AG09319 (cell line): ENCODE measurements around the gene SLC38A2.

ENCODE experiments used
- DNase-seq: peaks from one replicate; pipeline ENCODE4 v3.0.0-alpha.2; 2010; ENCODE audit warnings: low read depth; ENCODE audit errors: extremely low read depth
- CTCF ChIP-seq: IDR thresholded peaks from 2 replicates; pipeline ENCODE4 v1.5.1; 2011; ENCODE audit warnings: low read depth, mild to moderate bottlenecking, inconsistent platforms, low read length, moderate library complexity

Gene SLC38A2

GRCh38 chr12:46372544-46373300, at the start of gene SLC38A2:
TSS of gene SLC38A2 (minus strand) at chr12:46372773. CDS start at chr12:46371293, 1,480 bp downstream.
- peak; percentile 91 for DNase-seq
- no peak for TF ChIP-seq CTCF

GRCh38 chr12:46419675-46420074, 47.1 kb upstream of the SLC38A2 start:
- DNase-seq, result no peak
- no peak for TF ChIP-seq CTCF

GRCh38 chr12:46415552-46415951, 43.0 kb upstream of the SLC38A2 start:
- no peak for DNase-seq
- no peak for TF ChIP-seq CTCF

- no peak for TF ChIP-seq CTCF
- DNase-seq, result no peak
Observed at GRCh38 chr12:46414591-46415268, 42.2 kb upstream of the SLC38A2 start.

- TF ChIP-seq CTCF, result no peak
- no peak for DNase-seq
Observed at GRCh38 chr12:46413368-46413767, 40.8 kb upstream of the SLC38A2 start.

- no peak for DNase-seq
- TF ChIP-seq CTCF, result no peak
Observed at GRCh38 chr12:46412857-46413256, 40.3 kb upstream of the SLC38A2 start.

- no peak for DNase-seq
- TF ChIP-seq CTCF, result no peak
Observed at GRCh38 chr12:46410495-46410894, 37.9 kb upstream of the SLC38A2 start.
